Lung (tissue), 12 donors: ENCODE measurements around the gene MPPED1. TPM values are rescaled to one million over a fixed set of nuclear protein-coding genes. Genes with fewer than 3 reads are reported as not detected.

Experiments
- ATAC-seq: fragments of 200-7000 bp; cut with Tn5 transposase; one replicate; pipeline ENCODE4 v1.9.1; 2020; ENCODE audit warnings: moderate number of reproducible peaks; ENCODE audit not compliant: insufficient read depth, low FRiP score
- DNase-seq, 3 donors: peaks; one replicate each; pipeline ENCODE4 v3.0.0-alpha.2; 2013 to 2017
- H3K27ac ChIP-seq, 2 donors: one replicate each; pipeline ENCODE4 v1.5.1; 2013; ENCODE audit warnings: mild to moderate bottlenecking in 2 of 2, moderate library complexity in 2 of 2, control low read depth in 1 of 2, inconsistent platforms in 1 of 2, low read depth in 1 of 2, low read length in 1 of 2
- H3K27me3 ChIP-seq, 3 donors: one replicate each; pipeline ENCODE4 v1.5.1; 2013; ENCODE audit warnings: low read length in 2 of 3; ENCODE audit not compliant: control insufficient read depth in 3 of 3, insufficient read depth in 3 of 3
- H3K36me3 ChIP-seq, 4 donors: one replicate each; pipeline ENCODE4 v1.5.1; 2013; ENCODE audit warnings: low read length in 4 of 4, mild to moderate bottlenecking in 1 of 4, moderate library complexity in 1 of 4; ENCODE audit not compliant: control insufficient read depth in 4 of 4, insufficient read depth in 4 of 4
- H3K4me1 ChIP-seq, 5 donors: one replicate each; pipeline ENCODE4 v1.5.1; 2013; ENCODE audit warnings: low read length in 5 of 5, mild to moderate bottlenecking in 2 of 5, moderate library complexity in 1 of 5; ENCODE audit not compliant: control insufficient read depth in 5 of 5, insufficient read depth in 5 of 5
- H3K4me3 ChIP-seq: one replicate; pipeline ENCODE4 v1.5.1; 2013; ENCODE audit warnings: mild to moderate bottlenecking, control low read depth, moderate library complexity
- H3K9ac ChIP-seq, 2 donors: one replicate each; pipeline ENCODE4 v1.5.1; 2013; ENCODE audit warnings: low read length in 2 of 2, control low read depth in 1 of 2; ENCODE audit not compliant: insufficient read depth in 1 of 2
- H3K9me3 ChIP-seq, 4 donors: one replicate each; pipeline ENCODE4 v1.5.1; 2013; ENCODE audit warnings: low read length in 3 of 4, mild to moderate bottlenecking in 1 of 4, moderate library complexity in 1 of 4; ENCODE audit not compliant: control insufficient read depth in 4 of 4, insufficient read depth in 3 of 4
- WGBS, 2 donors: extraction: QIAGEN DNeasy Blood & Tissue Kit; methylation state at CpG; one replicate each; pipeline ENCODE4 v1.1.7; 2013; 5-methylcytosine and 5-hydroxymethylcytosine counted together
- polyA plus RNA-seq, 2 donors: library from polyadenylated mRNA; stranded (reverse); fragments of 200-250 nt; gene quantifications; one replicate each; pipeline ENCODE4 v1.2.1, GENCODE V29; 2013
- total RNA-seq, 2 donors: library from RNA; depleted of rRNA in 1 of 2; stranded (reverse); fragments of >200 nt in 1 of 2; gene quantifications; one replicate each; pipeline ENCODE4 v1.2.1, GENCODE V29; 2014 to 2021
- TF ChIP-seq, protein P1 (sequence below): IDR thresholded peaks from 2 replicates; pipeline ENCODE4 v1.5.1; 2012; ENCODE audit warnings: mild to moderate bottlenecking; ENCODE audit errors: control extremely low read depth, extremely low read depth
- donor health status: control.
- donor health status: control.
- donor health status: Bipolar disorder and iron deficiency.
- donor health status: healthy.
- donor health status: DM: yes; HTN: yes; CAD: no.

Gene MPPED1
- total and polyA plus RNA-seq, 4 donors = 0.05 to 0.65 TPM; not detected in 2

DNA sequence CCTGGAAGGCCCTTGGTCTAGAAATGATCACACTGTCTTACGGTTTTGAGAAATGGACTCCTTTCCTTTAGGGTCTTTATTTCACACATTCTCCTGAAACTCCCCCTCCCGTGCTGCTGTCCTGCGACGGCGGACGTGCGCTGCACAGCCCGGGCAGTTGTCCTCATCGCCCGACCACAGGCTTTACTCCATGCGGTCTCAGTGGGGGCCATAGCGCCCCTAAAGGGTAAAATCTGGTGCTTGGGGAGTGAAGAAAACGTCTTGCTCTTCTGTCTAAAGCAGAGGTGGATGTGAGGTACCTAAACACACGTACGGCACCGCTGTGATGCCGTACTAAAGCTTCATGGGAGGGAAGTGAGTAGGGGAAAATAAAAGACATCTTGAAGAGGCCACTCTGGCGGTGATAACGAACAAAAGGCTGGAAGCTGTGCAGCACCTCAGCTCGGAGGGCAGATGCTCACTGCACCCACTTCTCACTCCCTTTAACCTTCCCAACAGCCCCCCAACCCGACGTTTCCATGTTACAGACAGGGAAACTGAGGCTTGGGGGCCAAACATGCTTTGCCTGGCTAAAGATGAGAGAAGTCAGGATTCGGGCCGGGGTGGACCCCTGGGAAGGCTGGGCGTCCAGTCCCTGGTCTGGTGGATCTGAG lies 22.6 kb downstream of the MPPED1 start:
- Histone ChIP-seq H3K4me3 (no peak overlapping the region), H3K27me3 (peaks cover 0 to 20% (median 2%) of the 10 kb centered on the region in 3 donors), H3K9me3 (no peaks in the 10 kb centered on the region), H3K27ac (no peak overlapping the region), H3K9ac (no peak overlapping the region), H3K36me3 (no peaks in the 10 kb centered on the region), H3K4me1 (peaks cover 0 to 9% (median 0%) of the 10 kb centered on the region in 5 donors)
- ATAC-seq (no peak), DNase-seq (no peak)
- TF ChIP-seq, protein P1, sequence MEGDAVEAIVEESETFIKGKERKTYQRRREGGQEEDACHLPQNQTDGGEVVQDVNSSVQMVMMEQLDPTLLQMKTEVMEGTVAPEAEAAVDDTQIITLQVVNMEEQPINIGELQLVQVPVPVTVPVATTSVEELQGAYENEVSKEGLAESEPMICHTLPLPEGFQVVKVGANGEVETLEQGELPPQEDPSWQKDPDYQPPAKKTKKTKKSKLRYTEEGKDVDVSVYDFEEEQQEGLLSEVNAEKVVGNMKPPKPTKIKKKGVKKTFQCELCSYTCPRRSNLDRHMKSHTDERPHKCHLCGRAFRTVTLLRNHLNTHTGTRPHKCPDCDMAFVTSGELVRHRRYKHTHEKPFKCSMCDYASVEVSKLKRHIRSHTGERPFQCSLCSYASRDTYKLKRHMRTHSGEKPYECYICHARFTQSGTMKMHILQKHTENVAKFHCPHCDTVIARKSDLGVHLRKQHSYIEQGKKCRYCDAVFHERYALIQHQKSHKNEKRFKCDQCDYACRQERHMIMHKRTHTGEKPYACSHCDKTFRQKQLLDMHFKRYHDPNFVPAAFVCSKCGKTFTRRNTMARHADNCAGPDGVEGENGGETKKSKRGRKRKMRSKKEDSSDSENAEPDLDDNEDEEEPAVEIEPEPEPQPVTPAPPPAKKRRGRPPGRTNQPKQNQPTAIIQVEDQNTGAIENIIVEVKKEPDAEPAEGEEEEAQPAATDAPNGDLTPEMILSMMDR = no peak
- 71 to 78% methylated on average over 25 of the region's 25 CpGs for WGBS, 2 donors

DNA sequence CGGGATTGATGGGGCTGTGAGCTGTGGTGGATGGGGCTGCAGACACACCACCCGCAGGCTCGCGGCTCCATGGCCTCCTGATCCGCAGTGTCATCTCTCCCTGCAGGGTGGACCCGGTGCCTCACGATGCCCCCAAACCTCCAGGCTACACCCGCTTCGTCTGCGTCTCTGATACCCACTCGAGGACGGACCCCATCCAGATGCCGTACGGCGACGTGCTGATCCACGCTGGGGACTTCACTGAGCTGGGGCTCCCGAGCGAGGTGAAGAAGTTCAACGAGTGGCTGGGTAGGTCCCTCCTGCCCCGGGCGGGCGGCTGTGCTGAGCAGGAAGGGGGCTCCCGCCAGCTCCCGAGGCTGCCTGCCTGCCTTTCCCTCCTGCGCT lies 23.1 kb downstream of the MPPED1 start:
- Histone ChIP-seq H3K9me3 (no peaks in the 10 kb centered on the region), H3K27ac (no peak overlapping the region), H3K27me3 (peaks cover 0 to 20% (median 2%) of the 10 kb centered on the region in 3 donors), H3K4me1 (peaks cover 0 to 9% (median 0%) of the 10 kb centered on the region in 5 donors), H3K36me3 (no peaks in the 10 kb centered on the region), H3K9ac (no peak overlapping the region), H3K4me3 (no peak overlapping the region)
- ATAC-seq (no peak), DNase-seq (no peak)
- TF ChIP-seq, protein P1 = no peak
- WGBS, 2 donors = 83 to 88% methylated on average over 25 to 26 of the region's 26 CpGs

DNA sequence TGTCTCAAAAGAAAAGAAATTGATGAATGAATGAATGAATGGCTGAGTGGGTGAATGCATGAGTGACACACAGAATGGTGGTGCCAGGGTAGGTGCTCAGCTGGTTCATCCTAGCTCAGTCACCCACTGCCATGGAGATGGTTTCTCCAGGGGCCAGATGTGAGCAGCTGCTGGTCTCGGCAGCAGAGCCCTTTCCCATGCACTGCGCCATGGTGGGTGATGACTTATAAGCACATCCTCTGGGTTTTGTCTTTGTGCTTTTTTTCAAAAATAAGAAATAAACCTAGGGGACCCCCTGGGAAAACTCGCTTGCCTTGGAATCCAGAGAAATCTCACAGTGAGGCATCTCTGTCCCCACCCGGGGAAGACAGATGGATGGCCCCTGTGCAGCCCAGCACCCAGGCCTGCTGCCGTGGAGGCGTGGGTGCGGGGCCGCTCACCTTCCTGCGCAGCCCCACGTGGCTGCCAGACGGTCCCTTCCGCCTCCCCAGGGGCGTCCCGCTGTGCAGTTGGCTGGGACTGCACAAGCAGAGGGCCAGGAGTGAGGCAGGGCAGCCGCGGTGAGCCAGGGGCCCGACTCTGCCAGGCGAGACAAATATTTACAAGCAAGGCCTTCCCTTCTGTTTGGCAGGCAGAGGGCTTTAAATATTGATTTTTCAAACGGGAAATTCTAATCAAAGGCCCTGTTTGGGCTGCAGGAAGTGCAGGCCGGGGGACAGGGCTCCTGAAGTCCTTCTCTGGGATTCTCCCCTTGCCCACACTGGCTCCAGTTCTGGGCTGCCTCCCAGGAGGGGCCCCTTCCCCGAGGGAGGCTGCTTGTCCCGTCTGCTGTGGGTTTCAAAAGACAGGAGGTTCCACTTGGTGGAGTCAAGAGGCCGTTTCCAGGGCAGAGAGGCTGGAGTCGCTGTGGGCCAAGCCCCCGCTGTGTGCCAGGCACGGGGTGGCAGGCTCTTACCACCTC lies 24.3 kb downstream of the MPPED1 start:
- no peaks in the 10 kb centered on the region for H3K36me3 ChIP-seq
- no peaks in the 10 kb centered on the region for H3K9me3 ChIP-seq
- WGBS, 2 donors = 41 to 60% methylated on average over 26 of the region's 26 CpGs
- DNase-seq = peak in 1 of 3 donors; percentile 13
- peaks cover 0 to 9% (median 0%) of the 10 kb centered on the region in 5 donors for H3K4me1 ChIP-seq
- ATAC-seq = no peak
- TF ChIP-seq, protein P1 = no peak
- peaks cover 0 to 17% (median 2%) of the 10 kb centered on the region in 3 donors for H3K27me3 ChIP-seq
- H3K9ac ChIP-seq = no peak overlapping the region
- no peak overlapping the region for H3K4me3 ChIP-seq
- no peak overlapping the region for H3K27ac ChIP-seq
